SW480 (cell line): ENCODE measurements around the gene SLC22A15.
"Not testable (repeated sequence)": the region's sequence is repeated elsewhere in the genome, so short reads cannot be mapped to it uniquely, and the experiment has no call there.

Source experiments
- DNase-seq: peaks from one replicate; pipeline ENCODE4 v3.0.0-alpha.2; 2016; ENCODE audit warnings: low spot score

Gene SLC22A15

DNA sequence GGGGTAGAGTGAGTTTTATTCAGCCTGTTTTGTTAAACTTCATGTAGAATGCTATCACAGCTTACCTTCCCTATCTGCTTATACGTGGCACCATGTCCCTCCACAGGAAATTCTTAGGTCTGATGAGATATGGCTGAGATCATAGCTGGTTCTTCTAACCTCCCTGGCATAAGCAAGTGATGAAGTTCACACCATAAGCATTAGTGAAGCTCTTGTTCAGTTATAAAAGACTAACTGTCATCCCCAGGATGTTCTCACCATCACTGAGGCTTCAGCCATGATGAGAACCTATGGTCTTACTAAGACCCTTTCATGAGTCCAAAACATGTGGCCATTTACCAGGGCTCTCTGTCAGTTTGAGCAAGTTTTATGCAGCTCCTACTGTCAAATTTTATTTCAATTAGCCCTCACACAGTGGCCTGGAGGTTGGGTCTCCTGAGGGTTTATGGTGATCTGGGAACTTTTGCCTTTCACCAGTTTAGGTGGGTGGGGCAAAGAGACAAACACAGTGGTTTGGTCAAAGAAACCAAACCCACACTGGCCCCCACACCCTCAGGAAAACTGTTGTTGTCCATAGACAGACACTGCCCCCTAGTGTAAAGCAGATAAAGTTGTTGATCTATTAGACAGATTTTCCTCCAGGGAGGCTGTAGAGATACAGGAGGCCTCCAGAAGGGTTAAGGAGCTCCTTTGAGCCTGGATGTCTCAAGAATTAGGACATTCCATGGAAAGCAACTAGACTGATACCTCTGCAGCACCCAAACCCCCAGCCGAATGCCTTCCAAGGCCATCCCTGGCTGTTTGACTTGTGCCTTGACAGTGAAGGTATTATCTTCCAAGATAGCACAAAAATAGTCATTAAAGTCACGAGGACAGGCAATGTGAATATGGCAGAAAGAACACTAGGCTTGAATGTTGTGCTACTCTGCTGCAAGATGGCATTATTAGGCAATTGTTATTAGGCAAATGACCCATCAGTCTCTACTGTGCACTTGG, 5.0 kb downstream of the SLC22A15 start:
- DNase-seq, result peak; percentile 59

DNA sequence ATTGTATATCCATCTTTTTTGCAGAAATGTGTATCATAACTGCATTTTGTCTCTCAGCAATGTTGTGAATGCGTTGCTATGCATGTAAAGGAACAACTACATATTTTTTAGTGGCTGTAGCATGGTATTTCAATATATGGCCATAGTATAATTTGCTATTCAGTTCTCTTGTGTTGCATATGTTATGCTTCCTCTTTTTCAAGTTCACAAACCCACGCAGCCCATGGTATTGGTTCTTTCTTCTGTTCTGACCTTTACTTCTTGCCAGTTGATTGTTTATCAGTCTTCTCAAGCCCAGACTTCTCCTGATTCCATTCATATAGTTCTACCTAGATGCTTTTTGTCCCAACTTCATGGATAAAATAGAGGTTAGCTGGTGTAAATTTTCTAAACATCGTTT, 6.1 kb downstream of the SLC22A15 start:
- no peak for DNase-seq

DNA sequence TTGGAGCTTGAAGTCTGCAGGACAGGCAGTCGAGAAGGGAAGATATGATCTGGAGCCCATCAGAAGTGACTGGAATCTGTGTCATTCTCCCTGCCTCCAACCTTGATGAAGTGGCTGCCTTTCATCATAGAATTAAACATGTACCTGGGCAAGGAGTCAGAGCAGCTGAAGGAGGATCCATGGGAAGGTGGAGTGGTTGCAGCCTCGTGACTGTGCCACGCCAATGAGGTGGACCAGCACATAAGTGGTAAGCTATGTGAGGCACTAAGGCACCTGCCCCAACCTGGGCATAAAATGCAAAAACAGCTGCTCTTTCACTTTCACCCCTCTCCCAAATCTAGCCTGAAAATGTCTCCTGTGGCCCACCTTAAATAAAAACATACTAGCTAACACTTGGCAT, 7.3 kb downstream of the SLC22A15 start:
- DNase-seq, result no peak

DNA sequence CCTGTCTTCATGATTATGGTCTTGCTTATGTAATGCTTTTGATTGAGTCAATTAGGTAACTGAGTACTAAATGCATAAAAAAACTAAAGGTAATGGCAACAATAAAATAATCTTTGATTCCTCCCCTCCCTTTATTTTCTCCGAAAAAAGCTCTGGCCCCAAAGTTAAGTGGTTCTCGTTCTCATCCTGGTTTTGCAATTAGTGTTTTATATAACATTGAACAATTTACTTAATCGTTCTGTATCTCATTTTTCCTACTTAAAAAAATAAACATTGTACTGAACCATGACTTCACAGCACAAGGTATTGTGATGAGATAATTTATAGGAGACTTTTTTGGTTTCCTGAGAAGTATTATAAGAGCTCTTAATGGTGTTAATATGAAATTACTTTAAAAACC, 11.3 kb downstream of the SLC22A15 start:
- no peak for DNase-seq

DNA sequence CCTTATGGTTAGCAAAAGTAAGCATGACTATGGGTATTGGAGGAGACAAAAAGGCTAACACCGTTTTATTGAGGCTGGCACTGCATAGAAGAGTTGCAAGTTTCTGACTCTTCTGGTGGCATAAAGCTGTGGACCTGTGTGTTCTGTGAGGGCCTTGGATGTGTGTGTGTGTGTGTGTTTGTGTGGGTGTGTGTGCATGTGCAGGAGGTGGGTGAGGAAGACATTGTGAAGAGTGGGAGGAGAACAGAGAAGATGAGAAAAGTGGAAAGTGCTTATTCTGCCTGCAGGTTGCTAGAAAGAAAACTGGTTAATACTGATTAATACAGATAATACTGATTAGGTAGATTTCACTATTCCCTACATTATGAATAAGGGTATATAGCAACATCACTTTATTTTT, 12.6 kb downstream of the SLC22A15 start:
- DNase-seq, result no peak

DNA sequence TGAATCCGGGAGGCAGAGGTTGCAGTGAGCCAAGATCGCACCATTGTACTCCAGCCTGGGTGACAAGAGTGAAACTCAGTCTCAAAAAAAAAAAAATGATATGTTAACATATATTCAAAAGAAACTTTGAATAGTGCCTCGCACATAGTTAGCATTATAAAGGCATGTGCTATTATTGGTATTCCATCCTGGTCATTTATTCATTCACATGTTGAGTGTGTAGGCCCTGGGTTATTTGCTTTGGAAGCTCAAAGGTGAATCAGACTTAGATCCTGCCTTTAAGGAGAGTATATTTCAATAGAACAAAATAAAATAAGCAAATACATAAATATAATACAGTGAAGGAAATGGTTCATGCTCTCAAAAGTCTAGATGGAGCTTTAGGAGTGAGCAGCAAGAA, 13.4 kb downstream of the SLC22A15 start:
- DNase-seq, result no peak

DNA sequence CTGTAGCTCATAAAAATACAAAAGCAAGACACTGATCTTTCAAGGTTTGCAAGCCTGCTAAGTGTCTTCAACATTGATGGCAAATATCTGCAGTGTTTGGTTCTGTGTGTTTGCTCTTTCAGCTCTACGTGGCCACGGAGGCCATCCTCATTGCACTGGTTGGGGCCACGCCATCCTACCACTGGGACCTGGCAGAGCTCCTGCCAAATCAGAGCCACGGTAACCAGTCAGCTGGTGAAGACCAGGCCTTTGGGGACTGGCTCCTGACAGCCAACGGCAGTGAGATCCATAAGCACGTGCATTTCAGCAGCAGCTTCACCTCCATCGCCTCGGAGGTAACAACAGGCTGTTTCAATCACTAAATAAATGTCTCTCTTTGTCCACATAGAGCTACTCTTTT, 15.6 kb downstream of the SLC22A15 start:
- DNase-seq, result no peak

DNA sequence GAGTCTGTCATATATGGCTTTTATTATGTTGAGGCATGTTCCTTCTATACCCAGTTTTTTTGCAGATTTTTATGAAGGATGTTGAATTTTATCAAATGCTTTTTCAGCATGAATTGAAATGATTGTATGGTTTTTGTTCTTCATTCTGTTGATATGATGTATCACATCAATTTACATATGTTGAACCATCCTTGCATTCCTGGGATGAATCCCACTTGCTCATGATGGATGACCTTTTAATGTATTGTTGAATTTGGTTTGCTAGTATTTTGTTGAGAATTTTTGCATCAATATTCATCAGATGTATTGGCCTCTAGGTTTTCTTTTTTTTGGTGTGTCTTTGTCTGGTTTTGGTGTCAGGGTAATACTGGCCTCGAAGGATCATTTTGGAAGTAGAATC, 21.6 kb downstream of the SLC22A15 start:
- not testable (repeated sequence) for DNase-seq

DNA sequence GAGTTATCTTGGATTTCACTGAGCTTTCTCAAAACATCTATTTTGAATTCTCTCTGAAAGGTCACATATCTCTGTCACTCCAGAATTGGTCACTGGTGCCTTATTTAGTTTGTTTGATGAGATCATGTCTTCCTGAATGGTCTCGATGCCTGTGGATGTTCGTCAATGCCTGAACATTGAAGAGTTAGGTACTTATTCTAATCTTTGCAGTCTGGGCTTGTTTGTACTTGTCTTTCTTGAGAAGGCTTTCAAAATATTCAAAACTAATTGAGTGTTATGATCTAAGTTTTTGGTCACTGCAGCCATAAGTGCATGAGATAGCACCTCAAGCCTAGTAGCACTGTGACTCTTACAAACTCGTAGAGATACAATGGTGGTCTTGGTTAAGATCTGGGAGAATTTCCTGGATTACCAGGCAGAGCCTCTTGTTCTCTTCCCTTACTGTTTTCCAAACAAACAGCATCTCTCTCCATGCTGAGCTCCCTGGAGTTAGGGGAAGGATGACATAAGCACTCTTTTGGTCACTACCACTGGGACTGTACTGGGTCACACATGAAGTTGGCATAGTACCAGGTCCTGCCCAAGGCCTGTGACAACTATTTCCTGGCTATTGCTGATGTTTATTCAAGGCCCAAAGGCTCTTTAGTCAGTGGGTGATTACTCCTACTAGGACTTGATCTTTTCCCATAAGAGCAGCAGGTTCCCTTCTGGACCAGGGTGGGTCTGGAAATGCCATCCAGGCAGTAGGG, 25.6 kb downstream of the SLC22A15 start:
- DNase-seq, result no peak

DNA sequence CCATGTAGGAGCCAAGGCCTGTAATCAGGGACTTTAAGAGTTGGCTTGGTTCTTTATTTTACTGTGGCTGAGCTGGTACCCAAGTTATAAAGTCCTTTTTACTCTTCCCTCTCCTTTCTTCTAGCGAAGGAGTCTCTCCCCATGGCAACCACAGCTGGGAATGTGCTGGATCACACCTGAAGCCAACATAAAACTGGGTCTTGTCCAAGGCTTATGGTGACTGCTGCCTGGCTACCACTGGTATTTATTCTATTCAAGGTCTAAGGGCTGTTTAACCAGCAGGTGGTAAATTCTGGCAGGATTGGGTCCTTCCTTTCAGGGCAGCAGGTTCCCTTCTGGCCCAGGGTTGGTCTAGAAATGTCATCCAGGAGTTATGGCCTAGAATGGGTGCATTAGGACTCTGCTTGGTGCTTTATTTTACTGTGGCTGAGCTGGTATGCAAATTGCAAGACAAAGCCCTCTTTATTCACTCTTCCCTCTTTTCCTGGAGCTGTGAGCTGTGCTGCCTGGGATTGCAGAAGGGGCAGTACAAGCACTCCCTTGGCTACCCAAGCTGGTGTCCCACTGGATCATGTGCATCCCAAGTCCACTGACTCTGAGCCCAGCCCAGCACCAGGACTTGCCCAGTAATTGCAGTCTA, 26.6 kb downstream of the SLC22A15 start:
- no peak for DNase-seq

DNA sequence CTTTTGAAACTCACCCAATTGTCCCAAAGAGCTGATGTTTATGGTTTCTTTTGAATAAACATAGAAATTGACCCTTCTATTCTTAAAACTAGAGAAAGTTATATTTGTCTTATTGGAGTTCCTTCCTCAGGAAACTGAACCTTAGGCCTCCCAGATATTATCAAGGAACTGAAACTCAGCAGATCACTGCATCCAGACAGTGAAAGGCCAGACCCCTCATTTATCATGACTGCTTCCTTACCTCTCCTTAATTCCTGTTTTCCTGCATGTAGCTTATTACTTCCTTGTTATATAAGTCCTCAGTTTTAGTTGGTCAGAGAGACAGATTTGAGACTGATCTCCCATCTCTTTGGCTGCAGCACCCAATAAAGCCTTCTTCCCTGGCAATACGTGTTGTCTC, 27.5 kb downstream of the SLC22A15 start:
- no peak for DNase-seq

DNA sequence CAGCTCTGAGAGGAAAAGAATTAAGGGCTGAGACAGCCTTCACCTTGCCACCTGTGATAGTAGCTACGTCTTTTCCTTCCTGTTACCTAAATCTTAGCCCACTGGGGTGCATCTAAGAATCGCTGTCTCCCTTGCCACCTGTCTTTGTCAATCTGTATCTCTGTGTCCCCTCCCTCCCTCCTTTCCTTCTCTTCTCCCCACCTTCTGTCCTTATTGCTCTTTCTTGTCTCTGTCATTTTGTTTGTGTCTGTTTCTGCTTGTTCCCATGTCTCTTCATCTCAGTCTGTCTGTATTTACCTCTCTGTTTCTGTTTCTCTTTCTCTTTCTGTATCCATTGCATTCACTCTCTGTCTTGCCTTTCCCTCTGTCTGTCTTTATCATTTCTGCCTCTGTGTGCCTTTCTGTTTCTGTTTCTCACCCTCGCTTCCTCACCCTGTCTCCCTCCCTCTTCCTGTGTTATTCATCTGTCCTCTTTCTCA, 30.2 kb downstream of the SLC22A15 start:
- DNase-seq, result no peak

DNA sequence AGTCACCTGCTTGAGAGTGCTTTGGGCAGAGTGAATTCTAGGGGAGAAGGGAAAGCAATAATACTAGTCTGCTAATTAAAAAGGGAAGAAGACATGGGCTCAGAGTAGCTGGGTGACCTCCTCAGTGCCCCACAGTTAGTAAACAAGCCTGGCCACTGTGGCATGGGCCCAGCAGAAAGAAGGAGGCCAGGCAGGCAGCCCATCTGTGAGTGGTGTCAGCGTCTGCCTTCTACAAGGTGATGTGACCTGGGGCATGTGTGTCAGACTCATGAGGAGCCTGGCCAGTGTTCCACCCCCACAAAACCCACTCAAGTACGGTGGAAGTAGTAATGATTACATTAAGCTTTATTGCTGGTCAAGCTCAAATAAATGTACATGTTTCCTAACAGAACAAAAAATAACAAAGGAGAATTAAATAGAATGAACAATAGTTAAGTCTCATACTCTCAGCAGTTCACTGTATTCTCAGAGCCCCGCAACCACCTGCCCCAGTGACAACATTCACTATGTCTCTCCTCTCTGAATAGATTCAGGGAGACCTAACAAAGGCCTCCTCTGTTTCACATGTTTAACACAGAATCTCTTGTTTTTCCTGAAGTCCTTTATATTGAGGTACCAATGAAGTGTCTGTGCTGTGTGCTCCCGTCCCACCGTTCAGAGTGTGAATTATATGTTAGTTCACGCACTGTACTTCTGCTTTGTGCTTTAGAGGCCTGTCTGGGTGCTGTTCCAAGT, 32.5 kb downstream of the SLC22A15 start:
- DNase-seq, result no peak

DNA sequence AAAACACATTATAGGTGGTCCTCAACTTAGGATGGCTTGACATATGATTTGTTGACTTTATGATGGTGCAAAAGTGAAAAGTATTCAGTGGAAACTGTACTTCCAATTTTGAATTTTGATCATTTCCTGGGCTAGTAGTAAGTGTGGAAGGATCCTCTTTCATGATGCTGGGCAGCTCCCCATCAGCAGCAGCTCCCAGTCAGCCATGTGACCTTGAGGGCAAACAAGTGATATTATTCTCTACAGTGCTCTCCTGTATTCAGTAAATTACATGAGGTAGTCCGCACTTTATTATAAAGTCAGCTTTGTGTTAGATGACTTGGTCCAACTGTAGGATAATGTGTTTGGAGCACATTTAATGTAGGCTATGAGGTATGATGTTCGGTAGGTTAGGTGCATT, 36.4 kb downstream of the SLC22A15 start:
- DNase-seq, result no peak

DNA sequence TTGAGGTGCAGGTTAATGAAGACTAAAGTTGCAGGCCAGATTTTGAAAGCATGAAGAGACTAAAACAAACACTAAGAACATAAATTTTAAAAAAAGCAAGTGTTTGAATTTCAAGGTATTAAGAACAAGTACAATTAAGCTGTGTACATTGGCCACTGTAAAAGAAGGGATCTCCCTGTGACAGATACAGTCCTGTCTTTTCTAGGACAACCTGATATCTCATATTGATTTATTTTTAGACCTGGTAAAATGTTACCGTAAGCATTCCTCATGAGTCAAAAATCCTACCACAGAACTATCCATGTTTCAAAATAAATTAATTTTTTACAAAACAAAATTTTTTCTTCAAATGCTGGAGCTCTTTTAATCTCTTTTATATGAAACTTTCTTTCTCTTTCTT, 39.4 kb downstream of the SLC22A15 start:
- DNase-seq, result no peak

DNA sequence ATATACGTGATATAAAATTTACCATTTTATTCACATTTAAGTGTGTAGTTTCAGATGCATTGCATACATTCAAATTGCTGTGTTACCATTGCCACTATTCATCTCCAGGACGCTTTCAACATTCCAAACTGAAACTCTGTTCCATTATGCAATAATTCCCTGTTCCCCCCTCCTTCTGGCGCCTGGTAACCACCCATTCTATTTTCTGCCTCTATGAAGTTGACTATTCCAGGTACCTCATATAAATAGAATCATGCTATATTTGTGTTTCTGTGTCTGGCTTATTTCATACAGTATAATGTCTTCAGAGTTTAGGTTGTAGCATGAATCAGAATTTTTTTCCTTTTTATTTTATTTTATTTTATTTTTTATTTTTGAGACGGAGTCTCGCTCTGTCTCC, 41.7 kb downstream of the SLC22A15 start:
- DNase-seq, result no peak

DNA sequence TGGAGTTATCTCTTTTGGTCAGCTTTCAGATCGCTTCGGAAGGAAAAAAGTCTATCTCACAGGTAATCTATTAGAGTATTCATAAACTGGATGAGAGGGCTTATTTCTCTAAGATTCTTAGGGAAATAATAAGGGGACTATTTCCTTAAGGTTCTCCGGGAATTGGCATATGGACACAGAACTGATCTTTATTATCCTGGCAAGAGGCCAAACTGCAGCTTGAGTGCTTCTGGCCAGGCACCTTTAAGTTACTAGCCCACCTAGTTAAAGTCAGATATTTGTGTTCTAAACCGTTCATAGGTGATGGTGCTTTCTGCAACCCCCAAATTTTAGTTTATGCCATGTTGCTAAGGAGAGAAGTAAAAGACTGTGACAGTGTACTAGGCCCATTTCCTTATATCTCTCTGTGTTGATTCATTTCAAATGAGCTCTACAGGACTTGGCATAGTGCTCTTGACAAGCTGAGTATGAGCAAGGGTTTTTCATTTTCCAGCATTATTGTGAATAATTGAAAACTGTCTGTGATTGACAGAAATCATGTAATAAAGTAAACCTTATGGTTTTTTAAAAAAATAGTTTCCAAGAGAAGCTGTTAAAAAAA, 43.4 kb downstream of the SLC22A15 start:
- DNase-seq, result no peak

DNA sequence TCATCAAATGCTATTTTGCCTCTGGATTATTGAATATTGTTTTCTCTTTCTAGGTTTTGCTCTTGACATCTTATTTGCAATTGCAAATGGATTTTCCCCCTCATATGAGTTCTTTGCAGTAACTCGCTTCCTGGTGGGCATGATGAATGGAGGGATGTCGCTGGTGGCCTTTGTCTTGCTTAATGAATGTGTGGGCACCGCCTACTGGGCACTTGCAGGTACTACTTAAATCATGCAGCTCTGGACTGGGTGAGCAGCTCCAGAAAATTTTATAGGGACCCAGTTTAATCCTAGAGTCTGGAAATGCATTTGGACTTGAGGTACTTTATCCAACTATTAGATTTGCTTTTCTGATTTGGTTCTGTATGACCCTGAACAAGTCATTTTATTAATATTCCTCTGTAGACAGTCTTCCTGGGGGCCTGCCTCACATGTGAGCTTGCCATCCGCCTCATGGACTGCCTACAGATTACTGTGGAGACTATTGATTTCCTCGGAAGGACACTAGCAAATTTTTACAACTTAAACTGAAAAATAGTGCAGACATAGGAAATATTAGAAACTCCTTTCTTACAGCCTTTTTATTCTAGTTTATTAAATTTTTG, 44.5 kb downstream of the SLC22A15 start:
- DNase-seq, result peak; percentile 62

DNA sequence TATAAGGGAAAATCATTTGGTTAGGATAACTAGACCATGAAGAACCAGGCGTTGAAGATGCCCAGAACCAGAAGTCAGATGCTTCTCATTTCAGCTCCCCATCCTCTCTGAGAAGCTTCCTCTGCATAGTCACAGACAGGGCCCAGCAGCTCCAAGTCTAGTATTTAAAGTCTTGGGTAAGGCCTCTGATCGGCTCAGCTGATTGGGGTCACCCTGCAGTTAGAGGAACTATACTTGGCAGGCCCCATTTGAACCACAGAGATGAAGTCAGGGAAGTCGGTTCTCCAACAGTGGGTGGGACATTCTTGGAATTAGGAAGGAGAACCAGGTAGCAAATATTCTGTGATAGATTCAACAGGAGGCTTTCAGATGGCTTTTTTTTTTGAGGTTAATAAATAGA, 48.3 kb downstream of the SLC22A15 start:
- DNase-seq, result no peak

DNA sequence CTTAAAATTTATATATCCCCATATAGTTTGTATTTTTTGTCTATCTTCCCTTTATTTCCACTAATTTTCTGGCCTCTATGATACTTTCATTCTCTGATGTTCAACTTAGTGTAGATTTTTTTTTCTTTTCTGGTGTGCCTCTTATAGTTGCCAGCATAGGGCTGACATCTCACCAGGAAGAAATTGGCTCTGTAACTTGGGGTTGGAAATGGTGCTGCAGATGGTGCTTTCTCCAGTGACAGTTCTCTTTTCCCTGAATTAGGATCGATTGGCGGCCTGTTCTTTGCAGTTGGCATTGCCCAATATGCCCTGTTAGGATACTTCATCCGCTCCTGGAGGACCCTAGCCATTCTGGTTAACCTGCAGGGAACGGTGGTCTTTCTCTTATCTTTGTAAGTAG, 50.3 kb downstream of the SLC22A15 start:
- no peak for DNase-seq

DNA sequence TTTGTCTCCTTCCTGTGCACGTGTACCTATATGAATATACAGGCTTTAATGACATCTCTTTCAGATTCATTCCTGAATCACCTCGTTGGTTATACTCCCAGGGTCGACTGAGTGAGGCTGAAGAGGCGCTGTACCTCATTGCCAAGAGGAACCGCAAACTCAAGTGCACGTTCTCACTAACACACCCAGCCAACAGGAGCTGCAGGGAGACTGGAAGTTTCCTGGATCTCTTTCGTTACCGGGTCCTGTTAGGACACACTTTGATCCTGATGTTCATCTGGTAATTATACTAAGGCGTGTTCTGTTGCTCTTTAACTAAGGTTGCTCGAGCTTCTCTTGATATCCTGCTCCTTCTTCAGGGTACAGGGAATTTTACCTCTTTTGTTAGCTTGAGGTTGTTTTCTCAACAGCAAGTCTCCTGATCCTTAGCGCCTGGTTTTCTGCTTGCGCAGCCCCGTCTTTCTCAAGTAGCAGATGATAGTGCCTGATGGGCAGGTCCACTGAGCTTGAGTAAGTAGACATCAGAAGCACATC, 55.1 kb downstream of the SLC22A15 start:
- DNase-seq, result no peak
